GM12878 (cell line): ENCODE results near the gene SHLD1. TPM values are rescaled to one million over a fixed set of nuclear protein-coding genes. Genes with fewer than 3 reads are reported as not detected.
A peak's percentile ranks its signal among the peaks of the same experiment; 100 is the strongest.

Experiments used
- ATF7 ChIP-seq: fragments of 450-650 bp; IDR thresholded peaks from 2 replicates; pipeline ENCODE4 v1.6.1; 2016; ENCODE audit warnings: low read depth, mild to moderate bottlenecking
- CEBPB ChIP-seq, 2 experiments: fragments of 150-350 bp in 1 of 2; IDR thresholded peaks; 2 replicates each; pipeline ENCODE4 v1.6.1; 2012 to 2014; ENCODE audit warnings: low read depth in 2 of 2, low read length in 2 of 2, borderline replicate concordance in 1 of 2, inconsistent platforms in 1 of 2
- CREB1 ChIP-seq: IDR thresholded peaks from 2 replicates; pipeline ENCODE4 v1.6.1; 2012; ENCODE audit warnings: low read depth, mild to moderate bottlenecking, inconsistent platforms
- FOS ChIP-seq: IDR thresholded peaks from 3 replicates; pipeline ENCODE4 v1.6.1; 2011; ENCODE audit warnings: borderline replicate concordance; ENCODE audit not compliant: insufficient read length; ENCODE audit errors: extremely low read depth
- FOXM1 ChIP-seq: IDR thresholded peaks from 2 replicates; pipeline ENCODE4 v1.6.1; 2012; ENCODE audit warnings: low read depth, mild to moderate bottlenecking, inconsistent platforms, low read length, moderate library complexity
- HDGF ChIP-seq: fragments of 450-650 bp; IDR thresholded peaks from 2 replicates; pipeline ENCODE4 v1.6.1; 2016; ENCODE audit warnings: antibody characterized with exemption
- IKZF1 ChIP-seq: fragments of 450-650 bp; conservative IDR thresholded peaks from 2 replicates; pipeline ENCODE4 v1.6.1; 2017; ENCODE audit warnings: antibody characterized with exemption, mild to moderate bottlenecking
- MTA3 ChIP-seq: IDR thresholded peaks from 2 replicates; pipeline ENCODE4 v1.6.1; 2012; ENCODE audit warnings: low read length, inconsistent platforms, borderline replicate concordance
- NBN ChIP-seq: fragments of 450-650 bp; IDR thresholded peaks from 2 replicates; pipeline ENCODE4 v1.6.1; 2016
- NR2C1 ChIP-seq: fragments of 450-650 bp; IDR thresholded peaks from 2 replicates; pipeline ENCODE4 v1.6.1; 2017; ENCODE audit warnings: antibody characterized with exemption, mild to moderate bottlenecking, moderate library complexity
- RAD21 ChIP-seq: IDR thresholded peaks from 2 replicates; pipeline ENCODE4 v1.6.1; 2011; ENCODE audit warnings: mild to moderate bottlenecking, low read depth, low read length, moderate library complexity; ENCODE audit not compliant: insufficient read depth
- RBBP5 ChIP-seq: fragments of 200-600 bp; sonication (generic); conservative IDR thresholded peaks from 2 replicates; pipeline ENCODE4 v1.6.1; 2016
- RCOR1 ChIP-seq: conservative IDR thresholded peaks from 2 replicates; pipeline ENCODE4 v1.6.1; 2012; ENCODE audit warnings: low read depth, low read length, improper control_type of control experiment
- SIX5 ChIP-seq: IDR thresholded peaks from 2 replicates; pipeline ENCODE4 v1.6.1; 2011; ENCODE audit warnings: mild to moderate bottlenecking, low read depth, low read length, moderate library complexity; ENCODE audit not compliant: severe bottlenecking
- SMAD5 ChIP-seq: IDR thresholded peaks from 2 replicates; pipeline ENCODE4 v1.6.1; 2016; ENCODE audit warnings: antibody characterized with exemption, low read depth
- SMARCA5 ChIP-seq: fragments of 450-650 bp; IDR thresholded peaks from 2 replicates; pipeline ENCODE4 v1.6.1; 2017; ENCODE audit warnings: mild to moderate bottlenecking
- STAT3 ChIP-seq: IDR thresholded peaks from 2 replicates; pipeline ENCODE4 v1.6.1; 2011; ENCODE audit warnings: low read depth, low read length, improper control_type of control experiment
- SUZ12 ChIP-seq: fragments of 200-600 bp; sonication (generic); IDR thresholded peaks from one replicate; pipeline ENCODE4 v1.6.1; 2018; ENCODE audit warnings: antibody characterized with exemption, mild to moderate bottlenecking; ENCODE audit not compliant: unreplicated experiment
- ZBED1 ChIP-seq: IDR thresholded peaks from 2 replicates; pipeline ENCODE4 v1.6.1; 2016; ENCODE audit warnings: borderline replicate concordance
- polyA plus RNA-seq, 11 experiments: library from polyadenylated mRNA; depleted of rRNA in 4 of 11; unstranded in 6 of 11; stranded (reverse) in 5 of 11; fragments of >200 nt; fragmentation: Nextera tagmentation in 4 of 11; fragmentation: Illumina TruSeq in 1 of 11; extraction: Ambion mirVana in 4 of 11; extraction: Trizol in 1 of 11; gene quantifications; 1 replicate in 1 of 11; 2 replicates in 10 of 11; pipeline versions ENCODE4 v1.2.1 to v1.2.3, GENCODE V29; 2011 to 2016; ENCODE audit warnings: inconsistent platforms in 2 of 11, missing spikeins in 2 of 11, low read depth in 1 of 11
- total RNA-seq, 4 experiments: library from RNA; depleted of rRNA in 3 of 4; stranded (reverse); fragments of >200 nt in 3 of 4; fragmentation: Illumina TruSeq in 1 of 4; extraction: Trizol in 1 of 4; gene quantifications; 2 replicates each; pipeline versions ENCODE4 v1.2.1 to v1.2.3, GENCODE V29; 2013 to 2021
- TF ChIP-seq, protein P1 (sequence below): IDR thresholded peaks from 2 replicates; pipeline ENCODE4 v1.6.1; 2011; ENCODE audit warnings: borderline replicate concordance, low read depth, mild to moderate bottlenecking, moderate library complexity, mixed read lengths, low read length; ENCODE audit not compliant: insufficient read depth; ENCODE audit errors: extremely low read length
- TF ChIP-seq, protein P2 (sequence below): IDR thresholded peaks from 2 replicates; pipeline ENCODE4 v1.6.1; 2012; ENCODE audit warnings: mild to moderate bottlenecking, low read depth, low read length
- TF ChIP-seq, protein P3 (sequence below): fragments of 450-650 bp; IDR thresholded peaks from 2 replicates; pipeline ENCODE4 v1.6.1; 2017; ENCODE audit warnings: mild to moderate bottlenecking, moderate library complexity
- TF ChIP-seq, protein P4 (sequence below): IDR thresholded peaks from 2 replicates; pipeline ENCODE4 v1.6.1; 2011; ENCODE audit warnings: mild to moderate bottlenecking, low read depth, low read length, moderate library complexity; ENCODE audit not compliant: insufficient replicate concordance

The SHLD1 gene
- total and polyA plus RNA-seq, 10 of the 15 experiments (the other 5 are each of a cell fraction or from before 2014, with no cell fraction given) = 10.8 to 70.9 (median 25.4) TPM

DNA sequence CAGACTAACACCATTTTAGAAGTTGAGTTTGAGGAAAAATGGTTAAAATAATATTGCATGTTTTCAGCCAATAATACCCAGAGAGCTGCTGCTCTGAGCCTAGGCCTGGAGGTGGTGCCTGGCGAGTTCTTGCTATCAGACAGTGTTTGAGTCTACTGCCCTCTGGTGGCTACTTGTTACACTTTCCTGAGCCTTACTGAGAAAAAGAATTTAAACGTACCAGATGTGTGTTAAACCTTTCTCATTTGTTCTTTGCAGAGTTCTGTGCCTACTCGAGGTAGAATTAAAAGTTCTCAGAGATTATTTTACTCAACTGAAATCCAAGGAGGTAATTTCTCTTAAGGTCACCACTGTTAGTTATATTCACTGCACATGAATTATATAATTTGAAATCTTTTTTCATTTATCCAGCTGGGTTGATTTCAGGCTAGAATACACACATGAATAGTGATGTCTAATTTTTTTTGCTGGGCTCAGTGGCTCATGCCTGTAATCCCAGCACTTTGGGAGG lies 38.2 kb downstream of the SHLD1 start (continued):
- TF ChIP-seq SIX5 (peak; percentile 18), ATF7 (no peak), MTA3 (no peak), SMARCA5 (peak; percentile 76), NR2C1 (no peak), RCOR1 (no peak), ZBED1 (no peak), NBN (no peak), CEBPB (IDR thresholded peaks at IDR 0.05; ENCODE audit: borderline replicate concordance in 1 of 2, low read depth in 2 of 2, low read length in 2 of 2) (no peak), HDGF (no peak), STAT3 (no peak), SMAD5 (no peak), FOS (no peak), RAD21 (peak; percentile 98), CREB1 (no peak), RBBP5 (no peak), IKZF1 (no peak), FOXM1 (peak; percentile 67; the same call in 1 of the 2 replicates), SUZ12 (no peak)
- TF ChIP-seq, protein P1, sequence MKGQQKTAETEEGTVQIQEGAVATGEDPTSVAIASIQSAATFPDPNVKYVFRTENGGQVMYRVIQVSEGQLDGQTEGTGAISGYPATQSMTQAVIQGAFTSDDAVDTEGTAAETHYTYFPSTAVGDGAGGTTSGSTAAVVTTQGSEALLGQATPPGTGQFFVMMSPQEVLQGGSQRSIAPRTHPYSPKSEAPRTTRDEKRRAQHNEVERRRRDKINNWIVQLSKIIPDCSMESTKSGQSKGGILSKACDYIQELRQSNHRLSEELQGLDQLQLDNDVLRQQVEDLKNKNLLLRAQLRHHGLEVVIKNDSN = no peak
- TF ChIP-seq, protein P2, sequence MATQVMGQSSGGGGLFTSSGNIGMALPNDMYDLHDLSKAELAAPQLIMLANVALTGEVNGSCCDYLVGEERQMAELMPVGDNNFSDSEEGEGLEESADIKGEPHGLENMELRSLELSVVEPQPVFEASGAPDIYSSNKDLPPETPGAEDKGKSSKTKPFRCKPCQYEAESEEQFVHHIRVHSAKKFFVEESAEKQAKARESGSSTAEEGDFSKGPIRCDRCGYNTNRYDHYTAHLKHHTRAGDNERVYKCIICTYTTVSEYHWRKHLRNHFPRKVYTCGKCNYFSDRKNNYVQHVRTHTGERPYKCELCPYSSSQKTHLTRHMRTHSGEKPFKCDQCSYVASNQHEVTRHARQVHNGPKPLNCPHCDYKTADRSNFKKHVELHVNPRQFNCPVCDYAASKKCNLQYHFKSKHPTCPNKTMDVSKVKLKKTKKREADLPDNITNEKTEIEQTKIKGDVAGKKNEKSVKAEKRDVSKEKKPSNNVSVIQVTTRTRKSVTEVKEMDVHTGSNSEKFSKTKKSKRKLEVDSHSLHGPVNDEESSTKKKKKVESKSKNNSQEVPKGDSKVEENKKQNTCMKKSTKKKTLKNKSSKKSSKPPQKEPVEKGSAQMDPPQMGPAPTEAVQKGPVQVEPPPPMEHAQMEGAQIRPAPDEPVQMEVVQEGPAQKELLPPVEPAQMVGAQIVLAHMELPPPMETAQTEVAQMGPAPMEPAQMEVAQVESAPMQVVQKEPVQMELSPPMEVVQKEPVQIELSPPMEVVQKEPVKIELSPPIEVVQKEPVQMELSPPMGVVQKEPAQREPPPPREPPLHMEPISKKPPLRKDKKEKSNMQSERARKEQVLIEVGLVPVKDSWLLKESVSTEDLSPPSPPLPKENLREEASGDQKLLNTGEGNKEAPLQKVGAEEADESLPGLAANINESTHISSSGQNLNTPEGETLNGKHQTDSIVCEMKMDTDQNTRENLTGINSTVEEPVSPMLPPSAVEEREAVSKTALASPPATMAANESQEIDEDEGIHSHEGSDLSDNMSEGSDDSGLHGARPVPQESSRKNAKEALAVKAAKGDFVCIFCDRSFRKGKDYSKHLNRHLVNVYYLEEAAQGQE = no peak
- TF ChIP-seq, protein P3, sequence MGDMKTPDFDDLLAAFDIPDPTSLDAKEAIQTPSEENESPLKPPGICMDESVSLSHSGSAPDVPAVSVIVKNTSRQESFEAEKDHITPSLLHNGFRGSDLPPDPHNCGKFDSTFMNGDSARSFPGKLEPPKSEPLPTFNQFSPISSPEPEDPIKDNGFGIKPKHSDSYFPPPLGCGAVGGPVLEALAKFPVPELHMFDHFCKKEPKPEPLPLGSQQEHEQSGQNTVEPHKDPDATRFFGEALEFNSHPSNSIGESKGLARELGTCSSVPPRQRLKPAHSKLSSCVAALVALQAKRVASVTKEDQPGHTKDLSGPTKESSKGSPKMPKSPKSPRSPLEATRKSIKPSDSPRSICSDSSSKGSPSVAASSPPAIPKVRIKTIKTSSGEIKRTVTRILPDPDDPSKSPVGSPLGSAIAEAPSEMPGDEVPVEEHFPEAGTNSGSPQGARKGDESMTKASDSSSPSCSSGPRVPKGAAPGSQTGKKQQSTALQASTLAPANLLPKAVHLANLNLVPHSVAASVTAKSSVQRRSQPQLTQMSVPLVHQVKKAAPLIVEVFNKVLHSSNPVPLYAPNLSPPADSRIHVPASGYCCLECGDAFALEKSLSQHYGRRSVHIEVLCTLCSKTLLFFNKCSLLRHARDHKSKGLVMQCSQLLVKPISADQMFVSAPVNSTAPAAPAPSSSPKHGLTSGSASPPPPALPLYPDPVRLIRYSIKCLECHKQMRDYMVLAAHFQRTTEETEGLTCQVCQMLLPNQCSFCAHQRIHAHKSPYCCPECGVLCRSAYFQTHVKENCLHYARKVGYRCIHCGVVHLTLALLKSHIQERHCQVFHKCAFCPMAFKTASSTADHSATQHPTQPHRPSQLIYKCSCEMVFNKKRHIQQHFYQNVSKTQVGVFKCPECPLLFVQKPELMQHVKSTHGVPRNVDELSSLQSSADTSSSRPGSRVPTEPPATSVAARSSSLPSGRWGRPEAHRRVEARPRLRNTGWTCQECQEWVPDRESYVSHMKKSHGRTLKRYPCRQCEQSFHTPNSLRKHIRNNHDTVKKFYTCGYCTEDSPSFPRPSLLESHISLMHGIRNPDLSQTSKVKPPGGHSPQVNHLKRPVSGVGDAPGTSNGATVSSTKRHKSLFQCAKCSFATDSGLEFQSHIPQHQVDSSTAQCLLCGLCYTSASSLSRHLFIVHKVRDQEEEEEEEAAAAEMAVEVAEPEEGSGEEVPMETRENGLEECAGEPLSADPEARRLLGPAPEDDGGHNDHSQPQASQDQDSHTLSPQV = 0 out of 2 replicates have a peak, but pooled peaks have one; percentile 42
- TF ChIP-seq, protein P4, sequence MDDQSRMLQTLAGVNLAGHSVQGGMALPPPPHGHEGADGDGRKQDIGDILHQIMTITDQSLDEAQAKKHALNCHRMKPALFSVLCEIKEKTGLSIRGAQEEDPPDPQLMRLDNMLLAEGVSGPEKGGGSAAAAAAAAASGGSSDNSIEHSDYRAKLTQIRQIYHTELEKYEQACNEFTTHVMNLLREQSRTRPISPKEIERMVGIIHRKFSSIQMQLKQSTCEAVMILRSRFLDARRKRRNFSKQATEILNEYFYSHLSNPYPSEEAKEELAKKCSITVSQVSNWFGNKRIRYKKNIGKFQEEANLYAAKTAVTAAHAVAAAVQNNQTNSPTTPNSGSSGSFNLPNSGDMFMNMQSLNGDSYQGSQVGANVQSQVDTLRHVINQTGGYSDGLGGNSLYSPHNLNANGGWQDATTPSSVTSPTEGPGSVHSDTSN = no peak
